SHP77 (cell line): ENCODE measurements around the gene OAF.

Source experiments
- DNase-seq, 2 experiments: peaks; one replicate each; lab custom pipeline; 2025; lab: John Stamatoyannopoulos, UW

Gene OAF

GRCh38 chr11:120203626-120204025 is 7.2 kb upstream of the OAF start:
- DNase-seq, result no peak

GRCh38 chr11:120205596-120206161 is 5.2 kb upstream of the OAF start:
- no peak for DNase-seq

- no peak for DNase-seq
Observed at GRCh38 chr11:120207512-120207911, 3.3 kb upstream of the OAF start.

- DNase-seq, result no peak
Observed at GRCh38 chr11:120208001-120208441, 2.8 kb upstream of the OAF start.

GRCh38 chr11:120208777-120209176 is 2.1 kb upstream of the OAF start:
- DNase-seq, result no peak

GRCh38 chr11:120209746-120210625 is 846 bp upstream of the OAF start:
- no peak for DNase-seq

- DNase-seq, result no peak
Observed at GRCh38 chr11:120211522-120212258, 858 bp downstream of the OAF start.

- no peak for DNase-seq
Observed at GRCh38 chr11:120212259-120212878, 1.5 kb downstream of the OAF start.

GRCh38 chr11:120212926-120213325 is 2.1 kb downstream of the OAF start:
- no peak for DNase-seq

GRCh38 chr11:120214581-120214980 is 3.7 kb downstream of the OAF start:
- DNase-seq, result no peak

GRCh38 chr11:120215634-120216033 is 4.8 kb downstream of the OAF start:
- DNase-seq, result no peak

- no peak for DNase-seq
Observed at GRCh38 chr11:120216426-120217102, 5.7 kb downstream of the OAF start.

GRCh38 chr11:120217526-120217925 is 6.7 kb downstream of the OAF start:
- DNase-seq, result no peak

- no peak for DNase-seq
Observed at GRCh38 chr11:120217941-120218694, 7.3 kb downstream of the OAF start.

- no peak for DNase-seq
Observed at GRCh38 chr11:120218695-120219033, 7.8 kb downstream of the OAF start.

GRCh38 chr11:120219232-120219937 is 8.6 kb downstream of the OAF start:
- DNase-seq, result no peak

GRCh38 chr11:120219938-120220746 is 9.3 kb downstream of the OAF start:
- no peak for DNase-seq

GRCh38 chr11:120220747-120221037 is 9.9 kb downstream of the OAF start:
- DNase-seq, result no peak

- DNase-seq, result no peak
Observed at GRCh38 chr11:120221115-120221752, 10.4 kb downstream of the OAF start.
